HCT116 (cell line): ENCODE data around the gene FANCD2OS. TPM values are rescaled to one million over a fixed set of nuclear protein-coding genes. Genes with fewer than 3 reads are reported as not detected.

ENCODE experiments used
- ATF3 ChIP-seq: IDR thresholded peaks from 2 replicates; pipeline ENCODE4 v1.6.1; 2012
- CBX3 ChIP-seq: IDR thresholded peaks from 2 replicates; pipeline ENCODE4 v1.6.1; 2012; ENCODE audit warnings: low read depth
- CTCF ChIP-seq, 3 experiments: fragments of 200-600 bp in 1 of 3; sonication (generic) in 1 of 3; IDR thresholded peaks in 2 of 3; conservative IDR thresholded peaks in 1 of 3; 2 replicates each; pipeline ENCODE4 v1.5.1; 2012 to 2017; ENCODE audit warnings: low read depth in 2 of 3, low read length in 2 of 3, antibody characterized with exemption in 1 of 3, borderline replicate concordance in 1 of 3, control low read depth in 1 of 3, mild to moderate bottlenecking in 1 of 3, mixed read lengths in 1 of 3, mixed run types in 1 of 3, moderate library complexity in 1 of 3; ENCODE audit not compliant: insufficient read depth in 1 of 3
- EGR1 ChIP-seq: IDR thresholded peaks from 2 replicates; pipeline ENCODE4 v1.6.1; 2012; ENCODE audit warnings: low read depth
- MAX ChIP-seq: IDR thresholded peaks from 2 replicates; pipeline ENCODE4 v1.6.1; 2012
- POLR2AphosphoS5 ChIP-seq: IDR thresholded peaks from 2 replicates; pipeline ENCODE4 v1.6.1; 2011; ENCODE audit warnings: mild to moderate bottlenecking, low read depth, low read length, moderate library complexity
- RAD21 ChIP-seq: IDR thresholded peaks from 2 replicates; pipeline ENCODE4 v1.6.1; 2012; ENCODE audit warnings: low read depth, mild to moderate bottlenecking
- SIN3A ChIP-seq: IDR thresholded peaks from 2 replicates; pipeline ENCODE4 v1.6.1; 2012; ENCODE audit warnings: low read depth
- SP1 ChIP-seq: IDR thresholded peaks from 2 replicates; pipeline ENCODE4 v1.6.1; 2012; ENCODE audit warnings: low read depth
- SRF ChIP-seq: IDR thresholded peaks from 2 replicates; pipeline ENCODE4 v1.6.1; 2012; ENCODE audit warnings: low read depth
- ZBTB33 ChIP-seq: IDR thresholded peaks from 2 replicates; pipeline ENCODE4 v1.6.1; 2011; ENCODE audit warnings: mild to moderate bottlenecking, low read length, moderate library complexity; ENCODE audit not compliant: insufficient replicate concordance; ENCODE audit errors: extremely low read depth
- total RNA-seq: library from RNA; stranded (reverse); gene quantifications from one replicate; pipeline ENCODE4 v1.2.1, GENCODE V29; 2021; ENCODE audit not compliant: unreplicated experiment

Gene FANCD2OS
- total RNA-seq, 1 experiment from 2014 or later: not detected

DNA sequence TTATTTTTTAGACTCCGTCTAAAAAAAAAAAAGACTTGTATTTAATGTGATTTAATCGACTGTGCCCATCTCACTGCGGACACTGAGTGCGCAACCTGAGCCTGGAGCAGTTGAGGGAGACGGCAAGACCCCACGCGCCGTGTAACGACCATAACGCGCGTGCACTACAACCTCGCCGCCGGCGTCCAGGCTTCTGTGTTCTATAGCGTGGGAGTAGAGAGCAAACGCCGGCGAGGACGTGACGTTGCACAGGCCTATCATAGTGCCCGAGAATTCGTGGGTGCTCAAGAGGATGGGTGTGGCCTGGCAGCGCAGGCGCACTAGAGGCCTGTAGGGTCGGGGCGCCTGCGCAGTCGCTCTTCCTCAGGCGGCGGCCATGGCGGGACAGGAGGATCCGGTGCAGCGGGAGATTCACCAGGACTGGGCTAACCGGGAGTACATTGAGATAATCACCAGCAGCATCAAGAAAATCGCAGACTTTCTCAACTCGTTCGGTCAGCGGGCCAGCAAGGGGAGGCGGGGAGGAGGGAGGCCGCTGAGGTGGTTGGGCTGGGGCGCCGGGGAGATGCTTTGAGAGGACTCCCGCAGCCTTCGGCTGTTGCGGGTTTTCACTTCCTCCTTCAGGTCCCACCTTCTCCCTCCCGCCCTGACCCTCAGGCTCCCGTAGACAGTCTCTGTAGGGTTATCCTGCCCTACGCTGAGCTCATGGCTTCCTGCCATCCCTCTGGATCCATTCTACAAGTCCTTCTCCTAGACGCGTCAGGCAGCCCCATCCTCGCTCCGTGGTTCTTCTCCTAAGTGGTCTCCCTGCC is 7.5 kb upstream of the FANCD2OS start, which contains the start of gene BRK1 (continued):
- TF ChIP-seq SP1 (peak; percentile 69), SRF (no peak), ZBTB33 (peak; percentile 37), CBX3 (no peak; the same call in 1 of the 2 replicates), EGR1 (peak; percentile 98), POLR2AphosphoS5 (peak; percentile 99), CTCF (IDR thresholded peaks at IDR 0.05 in 2 of 3, conservative IDR thresholded peaks at IDR 0.05 in 1 of 3; ENCODE audit: borderline replicate concordance in 1 of 3, insufficient read depth in 1 of 3, low read depth in 2 of 3, low read length in 2 of 3) (no peak), MAX (peak; percentile 90), ATF3 (no peak), SIN3A (peak; percentile 66), RAD21 (no peak)
- TF ChIP-seq, all 23 proteins: peak for 9
